Activated effector memory CD4-positive, alpha-beta T cell treated with anti-CD3 and anti-CD28 coated beads, Interleukin-2, amount 50 U/mL, for 16 hours (primary cell): Measurements from ENCODE around the gene ARPIN.
"Not testable (repeated sequence)": the region's sequence is repeated elsewhere in the genome, so short reads cannot be mapped to it uniquely, and the experiment has no call there.

Experiments used
- DNase-seq: peaks from one replicate; pipeline ENCODE4 v3.0.0-alpha.2; 2020

Gene ARPIN

DNA sequence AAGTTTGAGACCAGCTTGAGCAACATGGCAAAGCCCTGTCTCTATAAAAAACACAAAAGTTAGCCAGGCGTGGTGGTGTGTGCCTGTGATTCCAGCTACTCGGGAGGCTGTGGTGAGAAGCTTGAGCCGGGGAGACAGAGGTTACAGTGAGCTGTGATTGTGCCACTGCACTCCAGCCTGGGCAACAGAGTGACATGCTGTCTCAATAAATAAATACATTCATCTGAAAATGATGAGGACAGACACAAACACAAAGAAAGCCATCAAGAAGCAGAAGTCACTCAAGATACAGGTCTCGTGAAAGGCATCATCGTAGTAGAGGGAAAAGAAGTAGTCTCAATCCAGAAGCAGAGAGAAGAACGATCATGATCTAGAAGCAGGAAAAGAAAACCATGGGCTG lies 37.0 kb downstream of the ARPIN start:
- no peak for DNase-seq

DNA sequence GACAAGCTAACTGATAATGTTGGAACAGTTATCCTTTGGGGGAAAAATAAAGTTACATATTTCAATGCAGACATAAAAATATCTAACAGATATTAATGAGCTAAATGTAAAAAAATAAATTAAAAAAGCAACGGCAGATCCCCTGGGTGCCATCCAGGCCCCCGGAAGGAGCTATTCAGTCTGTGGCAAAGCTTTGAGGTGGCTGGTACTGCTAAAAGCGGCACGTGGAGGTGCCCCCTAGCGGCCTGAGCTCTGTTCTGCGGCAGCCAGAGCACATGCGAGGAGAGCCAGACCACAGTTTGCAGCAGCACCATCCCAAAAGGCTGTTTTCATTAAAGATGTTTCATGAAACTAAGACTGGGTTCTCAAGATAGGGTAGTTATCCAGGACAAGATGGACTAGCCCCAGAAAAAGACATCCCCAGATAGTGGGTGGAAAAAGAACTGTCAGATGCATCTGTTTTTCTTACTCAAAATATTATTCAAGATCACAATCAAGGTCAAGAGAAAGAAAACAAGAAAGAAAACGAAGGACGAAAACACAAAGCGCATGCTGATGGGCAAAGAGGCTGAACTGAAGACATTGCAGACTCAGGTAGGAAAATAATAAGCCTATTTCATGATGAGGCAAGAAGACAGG lies 37.7 kb downstream of the ARPIN start:
- peak; percentile 93 for DNase-seq

DNA sequence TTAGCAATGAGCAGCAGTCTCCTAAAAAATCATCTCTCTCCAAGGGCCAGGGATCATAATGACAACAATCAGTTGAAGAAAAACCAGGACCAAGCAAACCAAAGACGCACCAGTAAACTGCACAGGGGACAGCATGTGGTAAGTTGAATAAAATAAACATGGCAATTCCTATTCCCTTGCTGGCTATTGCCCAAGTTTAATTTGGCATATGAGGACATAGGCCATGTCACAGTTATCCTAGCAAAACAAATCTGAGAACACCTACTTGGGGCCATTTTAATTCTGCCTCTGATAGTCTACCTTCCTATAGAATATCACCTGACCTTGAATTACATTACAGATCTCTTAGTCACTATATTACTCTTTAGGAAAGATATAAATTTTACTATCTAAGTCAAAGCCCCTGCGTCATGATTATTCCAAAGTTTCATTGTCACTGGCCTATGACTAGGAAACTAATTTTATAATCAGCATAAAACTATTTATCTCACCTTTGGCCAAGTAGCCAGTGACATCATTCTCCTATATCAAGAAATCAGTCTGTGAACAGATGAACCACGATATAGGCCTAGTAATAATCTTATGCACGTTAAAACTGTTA lies 42.0 kb downstream of the ARPIN start:
- no peak for DNase-seq

DNA sequence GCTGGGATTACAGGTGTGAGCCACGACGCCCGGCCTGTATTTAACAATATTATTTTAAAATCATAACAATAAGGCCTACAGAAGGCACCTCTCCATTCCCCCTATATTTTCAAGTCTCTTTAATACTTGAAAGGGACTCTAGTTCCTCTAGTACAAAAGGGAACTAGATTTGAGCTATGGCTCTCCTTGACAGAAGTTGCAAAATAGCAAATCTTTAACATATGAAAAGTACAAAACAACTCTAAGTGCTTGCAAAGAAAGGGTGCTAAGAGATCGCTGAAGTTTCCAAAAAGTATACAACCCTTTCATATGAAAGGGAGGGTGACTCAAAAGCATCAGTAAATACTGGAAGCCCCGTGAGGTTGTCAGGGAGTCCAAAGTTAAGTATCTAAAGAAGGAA lies 42.7 kb downstream of the ARPIN start:
- DNase-seq: no peak

DNA sequence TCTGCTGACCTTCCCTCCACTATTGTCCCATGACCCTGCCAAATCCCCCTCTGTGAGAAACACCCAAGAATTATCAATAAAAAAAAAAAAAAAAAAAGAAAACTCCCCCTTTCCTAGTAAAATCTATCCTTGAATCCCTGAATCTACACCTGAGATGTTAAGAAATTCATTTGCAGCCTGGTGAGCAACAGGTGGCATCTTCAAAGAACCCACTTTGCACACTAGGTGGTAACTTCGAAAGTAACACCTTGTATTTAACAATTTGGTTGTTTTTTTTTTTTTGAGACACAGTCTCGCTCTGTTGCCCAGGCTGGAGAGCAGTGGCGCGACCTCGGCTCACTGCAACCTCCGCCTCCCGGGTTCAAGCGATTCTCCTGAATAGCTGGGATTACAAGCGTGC lies 43.3 kb downstream of the ARPIN start:
- not testable (repeated sequence) for DNase-seq

DNA sequence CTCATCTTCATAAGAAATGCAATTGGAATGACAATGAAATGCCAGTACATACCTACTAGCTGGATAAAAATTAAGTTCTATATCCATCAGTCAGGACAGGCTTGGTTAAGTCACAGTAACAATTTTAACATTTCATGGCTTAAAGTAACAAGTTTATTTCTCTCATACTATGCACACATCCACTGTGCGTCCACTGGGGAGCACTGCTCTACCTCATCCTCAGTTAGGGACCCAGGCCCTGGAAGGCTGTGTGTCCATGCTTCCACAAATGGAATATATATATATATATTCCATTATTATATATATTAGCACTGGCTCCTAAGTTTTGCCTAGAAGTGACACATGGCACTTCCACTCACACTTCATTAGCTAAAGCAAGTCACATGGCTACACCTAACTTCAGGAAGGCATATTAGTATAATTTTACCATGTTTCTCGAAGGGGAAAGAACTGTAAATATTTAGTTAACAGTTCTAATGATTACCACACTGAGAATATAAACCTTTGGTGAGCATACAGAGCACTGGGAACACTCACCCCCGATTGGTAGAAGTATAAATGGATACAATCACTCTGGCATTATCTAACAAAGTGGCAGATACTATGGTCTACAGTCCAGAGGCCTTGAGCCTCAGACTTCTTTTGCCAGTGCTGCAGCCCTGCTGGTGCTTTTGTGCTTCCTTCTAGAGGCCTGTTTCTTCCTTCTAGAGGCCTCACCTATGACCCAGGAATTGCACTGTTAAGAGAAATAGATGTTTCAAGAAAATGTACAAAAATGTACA lies 47.6 kb downstream of the ARPIN start:
- DNase-seq: no peak

DNA sequence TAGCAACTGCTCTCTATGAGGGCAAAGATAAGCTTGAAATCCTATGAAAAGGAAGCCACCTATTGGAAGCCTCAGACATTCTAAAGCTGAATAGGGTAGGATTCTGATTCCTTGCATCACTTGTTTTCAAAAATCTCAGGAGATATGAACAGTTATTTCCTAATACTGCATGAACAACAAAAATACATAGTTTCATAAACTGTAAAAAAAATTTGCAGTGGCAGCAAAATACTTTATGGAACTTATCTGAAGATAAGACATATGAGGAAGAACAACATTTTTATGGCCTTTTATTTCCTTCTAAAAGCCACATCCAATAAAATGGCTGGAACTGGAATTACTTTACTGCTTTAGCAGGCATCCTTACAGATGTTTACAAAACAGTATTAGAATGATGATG lies 48.8 kb downstream of the ARPIN start:
- no peak for DNase-seq

DNA sequence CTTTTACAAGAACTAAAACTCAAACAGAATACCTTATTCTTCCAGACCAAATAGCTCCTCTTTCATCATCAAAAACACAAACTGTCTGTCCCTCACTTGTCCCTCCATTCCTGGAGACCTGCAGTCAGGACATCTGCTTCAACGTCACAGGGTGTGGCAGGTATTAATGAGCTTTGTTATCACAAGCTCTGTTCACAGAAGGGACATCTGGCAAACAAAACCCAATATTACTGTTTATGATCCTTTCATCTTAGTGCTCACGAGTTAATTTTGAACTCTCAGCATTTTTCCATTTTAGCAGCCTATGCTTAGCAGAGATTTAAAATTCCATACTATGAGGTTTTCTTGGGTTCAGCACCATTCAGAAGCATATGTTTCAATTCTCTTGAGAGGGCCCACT lies 51.9 kb downstream of the ARPIN start:
- DNase-seq: no peak

DNA sequence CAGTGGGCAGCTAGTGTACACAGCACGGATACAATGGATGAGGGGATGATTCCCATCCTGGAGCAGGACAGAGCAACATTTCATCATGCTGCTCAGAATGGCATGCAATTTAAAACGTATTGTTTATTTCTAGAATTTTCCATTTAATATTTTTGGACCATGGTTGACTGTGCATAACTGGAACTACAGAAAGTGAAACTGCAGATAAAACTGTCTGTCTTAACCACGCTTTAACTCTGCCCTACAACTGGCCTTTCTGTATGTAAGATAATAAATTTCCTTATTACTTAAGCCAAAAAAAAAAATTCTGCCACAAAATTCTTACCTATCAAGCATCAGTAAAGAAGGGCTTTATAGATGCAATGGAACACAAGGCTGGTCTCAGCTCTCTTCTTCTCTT lies 52.3 kb downstream of the ARPIN start:
- no peak for DNase-seq

DNA sequence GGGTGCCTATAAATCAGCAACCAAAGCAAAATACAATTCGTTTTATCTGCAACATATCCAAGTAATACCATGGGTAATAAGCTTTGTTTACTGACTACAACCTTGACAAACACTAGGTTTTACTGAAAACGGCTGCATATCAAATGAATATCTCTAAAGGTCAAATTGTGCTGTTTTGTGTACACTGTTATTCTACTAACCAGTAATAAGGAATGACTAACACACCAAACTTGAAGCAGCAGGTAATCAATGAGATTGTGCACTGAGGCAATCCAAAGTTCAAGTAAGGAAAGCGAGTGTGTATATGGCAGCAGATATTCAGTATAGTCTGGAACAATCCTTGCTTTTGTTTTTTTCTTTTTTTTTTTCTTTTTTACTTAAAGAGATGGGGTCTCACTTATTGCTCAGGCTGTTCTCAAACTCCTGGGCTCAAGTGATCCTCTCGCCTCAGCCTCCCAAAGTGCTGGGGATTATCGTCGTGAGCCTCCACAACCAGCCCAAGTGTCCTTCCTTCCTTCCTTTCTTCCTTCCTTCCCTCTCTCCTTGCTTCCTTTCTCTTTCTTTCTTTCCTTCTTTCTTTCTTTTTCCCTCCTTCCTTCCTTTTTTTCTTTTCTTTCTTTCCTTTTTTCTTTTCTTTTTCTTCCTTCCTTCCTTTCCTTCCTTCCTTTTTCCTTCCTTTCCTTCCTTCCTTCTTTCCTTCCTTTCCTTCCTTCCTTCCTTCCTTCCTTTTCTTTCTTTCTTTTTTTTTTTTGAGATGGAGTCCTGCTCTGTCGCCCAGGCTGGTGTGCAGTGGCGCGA lies 53.9 kb downstream of the ARPIN start:
- no peak for DNase-seq

DNA sequence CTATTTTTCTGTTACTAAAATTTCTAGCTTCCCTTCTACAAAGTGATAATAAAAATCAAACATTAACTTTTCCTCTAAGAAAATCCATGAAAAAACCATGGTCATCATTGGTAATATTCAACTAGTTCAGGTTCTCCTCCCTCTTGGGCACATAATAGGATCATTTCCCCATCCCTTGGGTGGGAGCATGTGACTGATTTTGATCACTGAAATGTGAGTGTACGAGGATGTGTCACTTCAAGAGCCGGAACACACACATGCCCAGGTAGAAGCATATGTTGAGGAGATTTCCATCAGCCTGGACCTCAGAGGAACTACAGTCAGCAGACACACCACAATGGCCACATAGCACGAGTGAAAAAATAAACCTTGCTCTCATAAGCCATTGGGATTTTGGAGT lies 55.1 kb downstream of the ARPIN start:
- DNase-seq: no peak

DNA sequence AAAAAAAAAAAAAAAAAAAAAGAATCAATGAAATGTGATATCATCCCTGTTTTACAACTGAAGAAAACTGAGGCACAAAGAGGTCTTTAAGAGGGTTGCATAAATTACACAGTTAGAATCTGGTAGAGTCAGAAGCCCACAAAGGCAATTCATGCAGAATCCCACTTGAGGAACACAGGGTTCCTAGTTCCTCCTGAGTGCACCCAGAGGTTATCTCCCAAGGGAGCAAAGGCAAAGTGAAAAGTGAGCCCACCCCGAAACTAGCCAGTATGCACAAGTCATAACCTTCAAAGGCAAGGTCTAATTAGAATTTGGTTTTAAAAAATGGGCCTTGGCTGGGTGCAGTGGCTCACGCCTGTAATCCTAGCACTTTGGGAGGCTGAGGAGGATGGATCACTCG lies 56.8 kb downstream of the ARPIN start:
- no peak for DNase-seq

DNA sequence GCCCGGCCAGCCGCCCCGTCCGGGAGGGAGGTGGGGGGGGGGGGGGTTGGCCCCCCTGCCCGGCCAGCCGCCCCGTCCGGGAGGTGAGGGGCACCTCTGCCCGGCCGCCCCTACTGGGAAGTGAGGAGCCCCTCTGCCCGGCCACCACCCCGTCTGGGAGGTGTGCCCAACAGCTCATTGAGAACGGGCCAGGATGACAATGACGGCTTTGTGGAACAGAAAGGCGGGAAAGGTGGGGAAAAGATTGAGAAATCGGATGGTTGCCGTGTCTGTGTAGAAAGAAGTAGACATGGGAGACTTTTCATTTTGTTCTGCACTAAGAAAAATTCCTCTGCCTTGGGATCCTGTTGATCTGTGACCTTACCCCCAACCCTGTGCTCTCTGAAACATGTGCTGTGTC lies 57.9 kb downstream of the ARPIN start:
- not testable (repeated sequence) for DNase-seq

DNA sequence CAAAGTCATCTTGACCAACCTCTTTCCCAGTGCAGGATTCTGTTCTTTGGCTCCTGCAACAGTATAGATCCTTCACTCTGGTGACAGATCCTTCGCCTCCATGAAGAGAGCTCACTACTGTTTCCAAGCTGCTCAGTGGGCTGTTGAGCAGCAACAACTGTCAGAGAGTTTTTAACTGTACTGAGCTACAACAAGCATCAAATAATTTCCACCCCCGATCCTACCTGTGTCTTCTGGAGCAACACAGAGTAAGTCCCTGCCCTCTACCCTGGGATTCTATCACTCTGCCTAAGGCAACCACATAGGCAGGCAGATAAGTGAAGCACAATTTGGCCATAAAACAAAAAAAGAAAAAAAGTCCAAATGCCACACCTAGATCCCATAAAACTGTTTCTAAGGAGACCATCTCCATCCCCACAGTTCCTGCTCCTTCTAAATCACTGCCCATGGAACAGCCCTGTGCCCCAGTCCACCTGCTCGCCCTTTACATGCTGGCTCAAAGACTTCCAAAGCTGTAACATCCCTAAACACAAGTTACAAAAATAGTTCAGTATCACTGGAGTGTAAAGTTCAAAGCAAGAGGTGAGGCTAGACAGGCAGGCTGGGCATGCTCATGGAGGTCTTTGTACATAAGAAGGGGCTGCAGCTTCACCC lies 60.3 kb downstream of the ARPIN start:
- no peak for DNase-seq

DNA sequence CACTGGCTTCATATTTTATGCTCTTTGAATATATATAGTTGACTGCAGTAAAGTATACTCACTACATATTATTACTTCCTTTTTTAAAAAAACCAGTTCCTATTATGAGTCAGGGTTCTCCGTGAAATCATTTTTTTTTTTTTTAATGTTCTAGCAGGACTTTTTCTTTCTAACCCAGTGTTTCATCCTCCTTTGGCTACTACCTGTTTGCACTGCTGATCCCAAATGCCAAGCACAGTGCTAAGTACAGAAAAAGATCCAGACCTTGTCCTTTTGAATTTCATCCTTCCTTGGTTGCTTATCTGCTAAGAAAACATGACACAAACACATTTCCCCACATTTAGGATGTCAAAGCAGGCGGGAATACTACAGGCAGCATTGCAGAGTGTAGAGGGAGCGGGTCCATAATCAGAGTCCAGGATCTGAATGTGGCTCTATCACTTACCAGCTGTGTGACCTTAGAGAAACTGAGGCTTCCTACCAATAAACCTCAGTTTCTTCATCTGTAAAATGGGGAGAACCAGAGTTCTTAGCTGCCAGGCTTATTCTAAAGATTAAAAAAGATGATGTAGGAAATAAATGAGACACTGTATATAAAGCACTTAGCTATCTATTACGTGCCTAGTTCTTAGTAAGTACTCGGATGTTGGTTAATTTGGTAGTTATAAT lies 60.9 kb downstream of the ARPIN start:
- DNase-seq: no peak

DNA sequence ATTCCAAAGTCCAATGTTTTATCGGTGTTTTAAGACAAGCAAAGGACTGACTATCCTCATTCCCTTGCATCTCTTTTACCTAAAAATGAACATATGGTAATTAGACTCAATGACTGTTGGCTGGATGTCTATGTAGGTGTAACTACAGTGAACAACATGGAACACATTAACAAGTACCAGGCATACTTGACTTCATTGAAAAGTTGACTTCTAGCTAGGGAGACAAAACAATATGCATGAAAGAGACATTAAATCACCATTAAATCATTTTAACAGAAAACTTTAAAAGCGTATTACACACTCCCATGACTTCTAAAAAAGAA lies 63.8 kb downstream of the ARPIN start:
- no peak for DNase-seq

DNA sequence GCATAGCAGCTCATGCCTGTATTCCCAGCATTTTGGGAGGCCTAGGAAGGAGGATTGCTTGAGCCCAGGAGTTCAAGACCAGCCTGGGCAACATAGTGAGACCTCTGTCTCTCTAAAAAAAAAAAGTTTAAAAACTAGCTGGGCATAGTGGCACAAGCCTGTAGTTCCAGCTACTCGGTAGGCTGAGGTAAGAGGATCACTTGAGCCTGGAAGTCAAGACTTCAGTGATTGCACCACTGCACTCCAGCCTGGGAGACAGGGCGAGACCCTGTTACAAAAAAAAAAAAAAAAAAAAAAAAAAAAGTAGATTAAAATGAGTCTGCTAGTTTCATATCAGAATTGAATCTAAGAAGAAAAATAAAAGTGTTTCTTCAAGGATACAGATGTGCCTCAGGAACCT lies 65.7 kb downstream of the ARPIN start:
- no peak for DNase-seq

DNA sequence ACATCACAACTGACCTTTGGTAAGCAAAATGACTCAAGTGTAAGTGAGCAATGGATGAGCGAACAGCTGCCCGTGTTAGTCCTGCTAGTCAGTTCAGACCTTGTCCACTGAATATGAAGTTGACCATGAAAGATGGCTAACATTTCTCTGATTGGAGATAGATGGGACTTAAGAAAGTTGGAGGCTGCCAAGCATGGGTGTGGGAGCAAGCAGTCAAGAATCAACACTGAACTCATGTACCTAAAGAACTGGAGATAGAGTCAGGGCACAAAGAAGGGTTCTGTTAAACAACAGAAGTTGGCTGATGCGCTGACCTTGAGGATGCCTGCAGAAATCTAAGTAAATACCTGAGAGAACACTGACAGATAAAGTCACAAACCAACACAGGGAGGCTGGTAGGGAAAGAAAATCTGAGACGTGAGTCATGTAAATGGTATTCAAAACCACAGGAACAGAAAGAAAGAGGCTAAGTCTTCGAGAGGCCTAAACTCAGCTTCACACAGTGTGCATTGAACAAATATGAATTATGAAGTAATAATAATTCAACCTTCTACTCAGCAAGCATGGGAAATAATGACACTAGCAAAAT lies 67.4 kb downstream of the ARPIN start:
- no peak for DNase-seq
